H1 (cell line): ENCODE data around the gene EIF1B. TPM values are rescaled to one million over a fixed set of nuclear protein-coding genes. Genes with fewer than 3 reads are reported as not detected.

Experiments used
- CBX8 ChIP-seq: fragments of 300-800, 300-1000 bp; sonication (generic); IDR thresholded peaks from 2 replicates; pipeline ENCODE4 v1.7.1; 2016; ENCODE audit warnings: low read depth, low read length, borderline replicate concordance
- CTBP2 ChIP-seq: IDR thresholded peaks from 2 replicates; pipeline ENCODE4 v1.7.0; 2011; ENCODE audit warnings: borderline replicate concordance, mild to moderate bottlenecking, moderate library complexity, mixed read lengths, low read length; ENCODE audit not compliant: insufficient read depth, insufficient read length
- E2F6 ChIP-seq: IDR thresholded peaks from 2 replicates; pipeline ENCODE4 v1.6.1; 2012; ENCODE audit warnings: inconsistent platforms
- NRF1 ChIP-seq: IDR thresholded peaks from 2 replicates; pipeline ENCODE4 v1.6.1; 2011; ENCODE audit warnings: mild to moderate bottlenecking, low read depth, low read length, improper control_type of control experiment
- polyA plus RNA-seq, 7 experiments: library from polyadenylated mRNA; depleted of rRNA in 3 of 7; stranded (reverse) in 5 of 7; unstranded in 2 of 7; fragments of >200 nt in 5 of 7; fragments of 200-250 nt in 2 of 7; gene quantifications; 1 replicate in 5 of 7; 2 replicates in 1 of 7; 4 replicates in 1 of 7; pipeline versions ENCODE4 v1.2.1 to v1.2.3, GENCODE V29; 2011 to 2013; ENCODE audit warnings: missing spikeins in 2 of 7, mixed read lengths in 2 of 7
- total RNA-seq: library from RNA; stranded (reverse); fragmentation: NEBNext Ultra II Directional; extraction: Animal tissue kit (Norgen Biotek cat#: 25700); gene quantifications from 2 replicates; pipeline ENCODE4 v1.2.1, GENCODE V29; 2021
- TF ChIP-seq, protein P1 (sequence below): IDR thresholded peaks from 2 replicates; pipeline ENCODE4 v1.6.1; 2011; ENCODE audit warnings: low read depth, mild to moderate bottlenecking, low read length; ENCODE audit not compliant: insufficient read depth

Gene EIF1B
- total and polyA plus RNA-seq, 2 of the 8 experiments (the other 6 are each of a cell fraction or from before 2014, with no cell fraction given) = 42.4 to 115 TPM

- TF ChIP-seq, protein P1, sequence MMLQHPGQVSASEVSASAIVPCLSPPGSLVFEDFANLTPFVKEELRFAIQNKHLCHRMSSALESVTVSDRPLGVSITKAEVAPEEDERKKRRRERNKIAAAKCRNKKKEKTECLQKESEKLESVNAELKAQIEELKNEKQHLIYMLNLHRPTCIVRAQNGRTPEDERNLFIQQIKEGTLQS = no peak
- no peak for TF ChIP-seq CBX8
- no peak for TF ChIP-seq E2F6
- no peak for TF ChIP-seq CTBP2
- no peak for TF ChIP-seq NRF1
These were observed 15.1 kb downstream of the EIF1B start (continued) for GRCh38 chr3:40324621-40325020.
